Tibial artery (tissue), 4 donors: ENCODE data around the gene CENPF.
A peak's percentile ranks its signal among the peaks of the same experiment; 100 is the strongest.
"Not testable (repeated sequence)": the region's sequence is repeated elsewhere in the genome, so short reads cannot be mapped to it uniquely, and the experiment has no call there.

Experiments
- DNase-seq, 2 donors: peaks; one replicate each; pipeline ENCODE4 v3.0.0-alpha.2; 2019
- H3K27ac ChIP-seq, 2 donors: fragments of 200-600 bp; sonication (generic) in 1 of 2; 1 replicate in 1 of 2; 2 replicates in 1 of 2; pipeline ENCODE4 v1.5.1; 2018 to 2019; ENCODE audit warnings: mild to moderate bottlenecking in 1 of 2
- H3K27me3 ChIP-seq, 2 donors: fragments of 200-600 bp; sonication (generic) in 1 of 2; one replicate each; pipeline versions ENCODE4 v1.5.1 to v1.6.0; 2016 to 2019
- H3K36me3 ChIP-seq, 3 donors: fragments of 200-600 bp; sonication (generic) in 2 of 3; one replicate each; pipeline ENCODE4 v1.5.1; 2016 to 2019; ENCODE audit warnings: mild to moderate bottlenecking in 2 of 3
- H3K4me1 ChIP-seq, 4 donors: fragments of 200-600 bp; sonication (generic) in 2 of 4; 1 replicate in 3 of 4; 2 replicates in 1 of 4; pipeline ENCODE4 v1.5.1; 2016 to 2019
- H3K4me3 ChIP-seq, 2 donors: fragments of 200-600 bp; sonication (generic) in 1 of 2; 1 replicate in 1 of 2; 2 replicates in 1 of 2; pipeline ENCODE4 v1.5.1; 2018 to 2019; ENCODE audit warnings: mild to moderate bottlenecking in 2 of 2
- H3K9me3 ChIP-seq, 3 donors: fragments of 200-600 bp; sonication (generic) in 1 of 3; one replicate each; pipeline ENCODE4 v1.5.1; 2016 to 2019
- intact Hi-C: fragments of 100-400 bp; cut with DNase I; formaldehyde crosslinking; loops from one replicate; pipeline ENCODE4 v1.15.0; 2023; ENCODE audit warnings: low total_unique reads
- TF ChIP-seq, protein P1 (sequence below), 2 experiments: fragments of 200-600 bp in 1 of 2; fragments of 450-650 bp in 1 of 2; IDR thresholded peaks; one replicate each; pipeline ENCODE4 v1.5.1; 2017 to 2019; ENCODE audit warnings: antibody characterized with exemption in 2 of 2, mild to moderate bottlenecking in 1 of 2, moderate library complexity in 1 of 2

The CENPF gene

DNA sequence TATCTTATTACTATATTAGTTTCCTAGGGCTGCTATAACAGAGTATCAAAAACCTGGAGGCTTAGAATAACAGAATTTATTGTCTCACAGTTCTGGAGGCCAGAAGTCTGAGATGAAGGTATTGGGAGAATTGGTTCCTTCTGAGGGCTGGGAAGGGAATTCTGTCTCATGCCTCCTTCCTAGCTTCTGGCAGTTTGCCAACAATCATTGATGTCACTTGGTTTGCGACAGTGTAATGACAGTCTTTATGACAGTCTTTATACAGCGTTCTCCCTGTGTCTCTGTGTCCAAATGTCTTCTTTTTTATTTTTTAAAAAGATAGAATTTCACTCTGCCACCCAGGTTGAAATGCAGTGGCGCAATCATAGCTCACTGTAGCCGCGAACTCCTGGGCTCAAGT lies 15.8 kb upstream of the CENPF start:
- no peak overlapping the region for H3K27ac ChIP-seq
- intact Hi-C loops: loop anchor here (5.0 kb wide), 2 partner anchors 200 to 255 kb away; no protein-coding TSS in a partner anchor

DNA sequence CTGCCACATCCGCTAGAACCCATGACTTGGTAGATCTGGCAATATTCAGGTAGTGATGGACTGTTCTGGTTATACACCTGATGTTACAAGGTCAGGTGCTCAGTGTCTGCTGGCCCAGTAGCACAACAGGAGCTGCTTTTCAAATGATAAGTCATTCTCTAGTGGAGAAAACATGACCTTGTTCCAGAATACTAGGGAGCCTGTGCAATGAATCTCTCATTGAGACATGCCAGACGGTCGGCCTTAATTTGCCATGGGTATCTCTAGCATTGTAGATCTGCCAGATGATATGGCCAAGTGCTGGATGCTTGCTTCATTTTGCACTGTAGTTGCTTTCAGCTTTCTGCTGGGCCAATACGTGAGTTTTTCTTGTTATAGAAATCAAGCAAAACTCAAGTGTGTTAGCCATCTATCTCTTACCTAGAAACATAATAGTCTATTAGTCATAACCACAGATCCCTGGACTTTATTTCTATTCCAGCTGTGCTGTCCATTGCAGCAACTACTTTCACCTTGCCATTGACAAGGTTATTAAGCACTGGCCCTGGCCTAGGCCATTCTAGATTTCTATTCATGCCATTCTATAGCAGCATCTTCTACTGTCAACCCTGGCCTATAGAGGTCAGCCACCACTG lies 13.9 kb upstream of the CENPF start:
- no peaks in the 10 kb centered on the region for H3K27me3 ChIP-seq
- TF ChIP-seq, protein P1, sequence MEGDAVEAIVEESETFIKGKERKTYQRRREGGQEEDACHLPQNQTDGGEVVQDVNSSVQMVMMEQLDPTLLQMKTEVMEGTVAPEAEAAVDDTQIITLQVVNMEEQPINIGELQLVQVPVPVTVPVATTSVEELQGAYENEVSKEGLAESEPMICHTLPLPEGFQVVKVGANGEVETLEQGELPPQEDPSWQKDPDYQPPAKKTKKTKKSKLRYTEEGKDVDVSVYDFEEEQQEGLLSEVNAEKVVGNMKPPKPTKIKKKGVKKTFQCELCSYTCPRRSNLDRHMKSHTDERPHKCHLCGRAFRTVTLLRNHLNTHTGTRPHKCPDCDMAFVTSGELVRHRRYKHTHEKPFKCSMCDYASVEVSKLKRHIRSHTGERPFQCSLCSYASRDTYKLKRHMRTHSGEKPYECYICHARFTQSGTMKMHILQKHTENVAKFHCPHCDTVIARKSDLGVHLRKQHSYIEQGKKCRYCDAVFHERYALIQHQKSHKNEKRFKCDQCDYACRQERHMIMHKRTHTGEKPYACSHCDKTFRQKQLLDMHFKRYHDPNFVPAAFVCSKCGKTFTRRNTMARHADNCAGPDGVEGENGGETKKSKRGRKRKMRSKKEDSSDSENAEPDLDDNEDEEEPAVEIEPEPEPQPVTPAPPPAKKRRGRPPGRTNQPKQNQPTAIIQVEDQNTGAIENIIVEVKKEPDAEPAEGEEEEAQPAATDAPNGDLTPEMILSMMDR (IDR thresholded peaks at IDR 0.05): no peak
- H3K4me1 ChIP-seq: no peaks in the 10 kb centered on the region
- H3K27ac ChIP-seq: no peak overlapping the region
- no peaks in the 10 kb centered on the region for H3K9me3 ChIP-seq
- DNase-seq: no peak
- intact Hi-C loops: loop anchor here (5.0 kb wide), 2 partner anchors 202 to 257 kb away; no protein-coding TSS in a partner anchor
- H3K4me3 ChIP-seq: no peak overlapping the region
- no peaks in the 10 kb centered on the region for H3K36me3 ChIP-seq

More for the DNA sequence above, 15.8 kb upstream of the CENPF start:
- Histone ChIP-seq H3K27me3 (no peaks in the 10 kb centered on the region), H3K36me3 (no peaks in the 10 kb centered on the region), H3K4me1 (peaks cover 0 to 4% (median 0%) of the 10 kb centered on the region in 4 donors), H3K9me3 (no peaks in the 10 kb centered on the region), H3K4me3 (no peak overlapping the region)
- DNase-seq: no peak
- TF ChIP-seq, protein P1 (IDR thresholded peaks at IDR 0.05): no peak

DNA sequence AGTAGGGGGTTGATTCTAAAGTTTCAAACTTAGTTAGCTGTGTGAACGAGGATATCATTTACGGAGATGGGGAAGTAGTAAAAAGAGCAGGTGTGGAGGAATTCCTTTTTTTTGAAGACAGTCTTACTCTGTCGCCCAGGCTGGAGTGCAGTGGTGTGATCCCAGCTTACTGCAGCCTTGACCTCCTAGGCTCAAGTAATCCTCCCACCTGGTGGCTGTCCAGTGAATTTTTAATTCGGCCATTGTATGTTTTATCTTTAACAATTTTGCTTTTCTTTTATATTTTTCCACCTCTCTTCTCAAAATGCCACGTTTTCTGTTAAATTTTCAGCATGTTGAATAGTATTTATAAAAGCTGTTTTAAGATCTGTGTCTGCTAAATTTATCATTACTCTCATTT lies 12.3 kb upstream of the CENPF start:
- intact Hi-C loops: no loop called here
- no peak overlapping the region for H3K27ac ChIP-seq
- no peak overlapping the region for H3K4me3 ChIP-seq
- H3K4me1 ChIP-seq: no peaks in the 10 kb centered on the region
- H3K27me3 ChIP-seq: no peaks in the 10 kb centered on the region
- DNase-seq: no peak
- no peaks in the 10 kb centered on the region for H3K36me3 ChIP-seq
- no peaks in the 10 kb centered on the region for H3K9me3 ChIP-seq
- TF ChIP-seq, protein P1 (IDR thresholded peaks at IDR 0.05): peak in 1 of 2 experiments; percentile 6

DNA sequence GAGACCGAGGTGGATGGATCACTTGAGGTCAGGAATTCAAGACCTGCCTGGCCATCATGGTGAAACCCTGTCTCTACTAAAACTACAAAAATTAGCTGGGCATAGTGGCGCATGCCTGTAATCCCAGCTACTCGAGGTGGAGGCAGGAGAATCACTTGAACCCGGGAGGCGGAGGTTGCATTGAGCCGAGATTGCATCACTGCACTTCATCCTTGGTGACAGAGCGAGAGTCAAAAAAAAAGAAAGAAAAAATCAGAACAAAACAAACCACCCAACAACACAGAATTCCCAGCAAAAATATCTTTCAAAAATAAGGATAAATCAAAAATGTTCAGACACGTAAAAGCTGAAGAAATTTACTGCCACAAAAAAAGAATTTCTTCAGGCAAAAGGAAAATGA lies 11.1 kb upstream of the CENPF start:
- intact Hi-C loops, H3K36me3 ChIP-seq, DNase-seq, H3K4me1 ChIP-seq, H3K27me3 ChIP-seq, H3K27ac ChIP-seq, H3K9me3 ChIP-seq, H3K4me3 ChIP-seq: not testable (repeated sequence)

DNA sequence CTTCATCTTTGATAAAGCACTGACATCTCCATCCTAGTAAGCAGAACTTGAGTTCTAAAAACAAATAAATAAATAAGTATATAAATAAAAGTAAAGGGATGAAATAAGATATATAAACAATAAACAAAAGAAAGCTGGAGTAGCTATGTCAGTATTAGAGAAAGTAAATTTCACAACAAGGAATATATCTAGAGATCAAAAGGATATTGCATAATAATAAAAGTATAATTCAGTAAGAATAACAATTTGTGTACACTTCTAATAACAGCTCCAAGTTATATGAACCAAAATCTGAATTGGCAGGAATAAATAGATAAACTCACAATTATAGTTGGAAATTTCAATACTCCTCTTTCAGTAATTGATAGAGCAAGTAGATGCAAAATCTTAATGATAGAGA lies 9.8 kb upstream of the CENPF start:
- intact Hi-C loops: no loop called here

DNA sequence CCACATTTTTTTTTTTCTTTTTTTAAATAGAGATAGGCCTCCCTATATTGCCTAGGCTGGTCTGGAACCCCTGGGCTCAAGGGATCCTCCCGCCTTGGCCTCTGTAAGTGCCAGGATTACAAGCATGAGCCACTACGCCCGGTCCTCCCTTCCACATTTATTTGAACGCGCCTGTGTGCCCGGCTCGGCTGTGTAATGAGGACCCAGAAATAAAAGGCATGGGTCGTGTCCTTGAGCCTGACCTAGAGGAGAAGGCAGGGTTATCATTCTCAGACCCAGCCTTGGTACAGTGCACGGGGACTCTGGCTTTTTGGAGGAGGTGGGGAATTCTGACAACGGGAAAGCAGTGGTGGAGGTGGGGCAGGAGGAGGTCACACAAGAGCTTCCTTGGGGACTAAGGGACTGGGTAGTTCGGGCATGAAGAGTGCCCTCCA lies 841 bp downstream of the CENPF start:
- Histone ChIP-seq H3K36me3 (no peaks in the 10 kb centered on the region), H3K4me1 (peaks cover 0 to 14% (median 6%) of the 10 kb centered on the region in 4 donors), H3K4me3 (peak overlapping the region; percentile 55 to 84), H3K27ac (no peak overlapping the region), H3K9me3 (no peaks in the 10 kb centered on the region), H3K27me3 (no peaks in the 10 kb centered on the region)
- TF ChIP-seq, protein P1 (IDR thresholded peaks at IDR 0.05): no peak
- DNase-seq: no peak
- intact Hi-C loops: loop anchor here (10.0 kb wide), 1 partner anchor 349 kb away; no protein-coding TSS in a partner anchor

More for the DNA sequence above, 9.8 kb upstream of the CENPF start:
- no peaks in the 10 kb centered on the region for H3K4me1 ChIP-seq
- H3K27me3 ChIP-seq: no peaks in the 10 kb centered on the region
- H3K27ac ChIP-seq: no peak overlapping the region
- no peaks in the 10 kb centered on the region for H3K36me3 ChIP-seq
- DNase-seq: no peak
- TF ChIP-seq, protein P1 (IDR thresholded peaks at IDR 0.05): no peak
- H3K4me3 ChIP-seq: no peak overlapping the region
- H3K9me3 ChIP-seq: no peaks in the 10 kb centered on the region
